Measurements from ENCODE around the gene FCHSD1. TPM values are rescaled to one million over a fixed set of nuclear protein-coding genes. Genes with fewer than 3 reads are reported as not detected.
A peak's percentile ranks its signal among the peaks of the same experiment; 100 is the strongest.

FCHSD1 gene
- total and polyA plus RNA-seq, 10 of the 15 experiments (the other 5 are each of a cell fraction or from before 2014, with no cell fraction given), result 0.97 to 22.8 (median 10.7) TPM

GRCh38 chr5:141657937-141658545 lies 6.8 kb upstream of the FCHSD1 start (continued):
- TF ChIP-seq ATF2 (IDR thresholded peaks at IDR 0.05; ENCODE audit: low read length) (peak; percentile 95), ZNF274 (IDR thresholded peaks at IDR 0.05; ENCODE audit: insufficient read depth, insufficient read length) (no peak), PML (IDR thresholded peaks at IDR 0.05; ENCODE audit: low read length) (no peak; the same call in 1 of the 2 replicates), LARP7 (IDR thresholded peaks at IDR 0.05) (no peak), POLR2AphosphoS5 (IDR thresholded peaks at IDR 0.05; ENCODE audit: low read length) (no peak), SKIL (IDR thresholded peaks at IDR 0.05; ENCODE audit: low read depth, poor library complexity, severe bottlenecking) (no peak), PAX5 (IDR thresholded peaks at IDR 0.05; ENCODE audit: borderline replicate concordance, low read depth, low read length) (peak; percentile 76; the same call in 1 of the 2 replicates), NKRF (conservative IDR thresholded peaks at IDR 0.05) (no peak), EP300 (IDR thresholded peaks at IDR 0.05; ENCODE audit: borderline replicate concordance in 1 of 2, control insufficient read depth in 1 of 2, low read depth in 2 of 2, low read length in 2 of 2) (peak in 1 of 2 experiments; percentile 42; a peak in 1 of 4 replicates), RAD51 (IDR thresholded peaks at IDR 0.05) (no peak), E2F8 (IDR thresholded peaks at IDR 0.05; ENCODE audit: low read depth, partially characterized antibody) (no peak), GATAD2B (conservative IDR thresholded peaks at IDR 0.05; ENCODE audit: low read depth) (no peak), MYC (IDR thresholded peaks at IDR 0.05; ENCODE audit: insufficient read depth, insufficient read length, insufficient replicate concordance, low read length, severe bottlenecking) (no peak), ZNF217 (IDR thresholded peaks at IDR 0.05) (no peak), KAT2A (conservative IDR thresholded peaks at IDR 0.05; ENCODE audit: control insufficient read depth, low read depth, low read length) (no peak), PRDM15 (CRISPR knock-in tag; IDR thresholded peaks at IDR 0.05) (no peak), SUPT20H (IDR thresholded peaks at IDR 0.05; ENCODE audit: borderline replicate concordance, control insufficient read depth, low read depth, low read length) (no peak)
